ENCODE measurements around the gene TMEM253.

TMEM253 gene

GRCh38 chr14:21089877-21090193 lies 11.0 kb upstream of the TMEM253 start:
- no peak for DNase-seq (ENCODE audit: low read depth in 2 of 3, low spot score in 1 of 3)

- no peak for DNase-seq (ENCODE audit: low read depth in 2 of 3, low spot score in 1 of 3)
Measured at GRCh38 chr14:21090194-21090939, 10.5 kb upstream of the TMEM253 start.

GRCh38 chr14:21090940-21091663 lies 9.8 kb upstream of the TMEM253 start:
- DNase-seq (ENCODE audit: low read depth in 2 of 3, low spot score in 1 of 3) = no peak

- no peak for DNase-seq (ENCODE audit: low read depth in 2 of 3, low spot score in 1 of 3)
Measured at GRCh38 chr14:21091821-21092272, 9.0 kb upstream of the TMEM253 start.

- peak; percentile 83 to 96 (median 87) for DNase-seq (ENCODE audit: low read depth in 2 of 3, low spot score in 1 of 3)
Measured at GRCh38 chr14:21092273-21093011, 8.4 kb upstream of the TMEM253 start.

- DNase-seq (ENCODE audit: low read depth in 2 of 3, low spot score in 1 of 3) = no peak
Measured at GRCh38 chr14:21093018-21093417, 7.8 kb upstream of the TMEM253 start.

GRCh38 chr14:21093769-21094681 lies 6.8 kb upstream of the TMEM253 start:
- DNase-seq (ENCODE audit: low read depth in 2 of 3, low spot score in 1 of 3) = no peak

- no peak for DNase-seq (ENCODE audit: low read depth in 2 of 3, low spot score in 1 of 3)
Measured at GRCh38 chr14:21095430-21096205, 5.2 kb upstream of the TMEM253 start.

GRCh38 chr14:21096438-21096837 lies 4.4 kb upstream of the TMEM253 start:
- no peak for DNase-seq (ENCODE audit: low read depth in 2 of 3, low spot score in 1 of 3)

GRCh38 chr14:21096978-21097635 lies 3.8 kb upstream of the TMEM253 start:
- DNase-seq (ENCODE audit: low read depth in 2 of 3, low spot score in 1 of 3) = no peak

GRCh38 chr14:21097636-21098075 lies 3.2 kb upstream of the TMEM253 start:
- DNase-seq (ENCODE audit: low read depth in 2 of 3, low spot score in 1 of 3) = no peak

- DNase-seq (ENCODE audit: low read depth in 2 of 3, low spot score in 1 of 3) = no peak
Measured at GRCh38 chr14:21098076-21098891, 2.6 kb upstream of the TMEM253 start, which contains the start of gene ZNF219. TSS of gene ZNF219 (minus strand) at chr14:21098655. CDS start at chr14:21093591, 5,064 bp downstream.

- DNase-seq (ENCODE audit: low read depth in 2 of 3, low spot score in 1 of 3) = no peak
Measured at GRCh38 chr14:21098892-21099595, 1.8 kb upstream of the TMEM253 start.

GRCh38 chr14:21099596-21099985 lies 1.3 kb upstream of the TMEM253 start:
- DNase-seq (ENCODE audit: low read depth in 2 of 3, low spot score in 1 of 3) = no peak

- no peak for DNase-seq (ENCODE audit: low read depth in 2 of 3, low spot score in 1 of 3)
Measured at GRCh38 chr14:21101802-21102413, 1.0 kb downstream of the TMEM253 start.

GRCh38 chr14:21102521-21103410 lies 1.9 kb downstream of the TMEM253 start:
- no peak for DNase-seq (ENCODE audit: low read depth in 2 of 3, low spot score in 1 of 3)

- no peak for DNase-seq (ENCODE audit: low read depth in 2 of 3, low spot score in 1 of 3)
Measured at GRCh38 chr14:21103411-21103709, 2.5 kb downstream of the TMEM253 start.
